Activated B cell treated with CpG ODN at 0.5 μM for 24 hours (primary cell): ENCODE measurements around the gene GPR82. TPM values are rescaled to one million over a fixed set of nuclear protein-coding genes. Genes with fewer than 3 reads are reported as not detected.

Experiments
- ATAC-seq: fragments of 200-7000 bp; cut with Tn5 transposase; one replicate; pipeline ENCODE4 v1.10.0; 2021; ENCODE audit warnings: low read depth, mild to moderate bottlenecking, moderate library complexity
- CTCF ChIA-PET: fragments of 350-600 bp; sonication (Branson Sonifier 250); formaldehyde crosslinking; loops from one replicate; lab custom pipeline; 2021; ENCODE audit warnings: antibody characterized with exemption; lab: Charles Lee
- POLR2A ChIA-PET: fragments of 350-600 bp; sonication (Branson Sonifier 250); formaldehyde crosslinking; loops from one replicate; lab custom pipeline; 2021; ENCODE audit warnings: antibody characterized with exemption; lab: Charles Lee
- DNase-seq: peaks from one replicate; pipeline ENCODE4 v3.0.0; 2022
- H3K27ac Mint-ChIP-seq: one replicate; pipeline ENCODE4 v1.8.0; 2020; ENCODE audit warnings: mixed read lengths
- H3K27me3 Mint-ChIP-seq: one replicate; pipeline ENCODE4 v1.8.0; 2021; ENCODE audit warnings: mixed read lengths
- H3K36me3 Mint-ChIP-seq: one replicate; pipeline ENCODE4 v1.8.0; 2021; ENCODE audit warnings: low read depth, mixed read lengths
- H3K4me1 Mint-ChIP-seq: one replicate; pipeline ENCODE4 v1.8.0; 2021; ENCODE audit warnings: mixed read lengths
- H3K4me3 Mint-ChIP-seq: one replicate; pipeline ENCODE4 v1.8.0; 2020; ENCODE audit warnings: mild to moderate bottlenecking, mixed read lengths
- H3K9me3 Mint-ChIP-seq: one replicate; pipeline ENCODE4 v1.8.0; 2020; ENCODE audit warnings: mixed read lengths
- CTCF ChIP-seq: fragments of 200-600 bp; IDR thresholded peaks from one replicate; pipeline ENCODE4 v1.8.0; 2022; ENCODE audit warnings: antibody characterized with exemption, mild to moderate bottlenecking
- intact Hi-C: fragments of 100-400 bp; cut with micrococcal nuclease; formaldehyde crosslinking; loops from one replicate; pipeline ENCODE4 v1.15.1; 2024
- total RNA-seq: library from RNA; stranded (reverse); gene quantifications from 2 replicates; pipeline ENCODE4 v1.2.3, GENCODE V29; 2022

Gene GPR82
- total RNA-seq, 1 donor from 2014 or later = 0.35 TPM

DNA sequence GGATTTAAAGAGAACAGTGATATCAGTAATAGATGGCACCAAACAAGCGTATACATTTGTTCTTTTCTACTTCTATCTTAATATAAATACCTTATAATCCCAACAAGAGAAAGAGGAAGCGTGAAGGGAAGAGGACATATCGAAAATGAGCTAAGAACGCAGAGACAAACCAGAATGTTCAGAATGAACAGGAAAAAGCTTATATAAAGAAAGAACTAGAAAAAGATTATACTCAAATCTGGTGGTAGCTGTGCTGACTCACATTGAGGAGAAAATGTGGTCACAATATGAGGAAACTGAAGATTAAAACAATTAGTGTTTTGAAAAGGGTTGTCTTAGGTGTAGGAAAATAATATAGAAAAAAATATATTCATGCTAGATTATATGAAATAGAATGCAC is 37.2 kb upstream of the GPR82 start:
- no peak for TF ChIP-seq CTCF
- no peaks in the 10 kb centered on the region for H3K36me3 Mint-ChIP-seq
- DNase-seq (no peak), ATAC-seq (no peak)
- H3K4me3 Mint-ChIP-seq = no peak overlapping the region
- H3K4me1 Mint-ChIP-seq = peaks cover 35% of the 10 kb centered on the region
- POLR2A ChIA-PET = no interaction called here
- no peaks in the 10 kb centered on the region for H3K27me3 Mint-ChIP-seq
- H3K27ac Mint-ChIP-seq = peak overlapping the region; percentile 59
- intact Hi-C loops = loop anchor here (5.0 kb wide), 1 partner anchor 46 kb away; no protein-coding TSS in a partner anchor
- no peaks in the 10 kb centered on the region for H3K9me3 Mint-ChIP-seq
- CTCF ChIA-PET = no interaction called here

- no peak overlapping the region for H3K27ac Mint-ChIP-seq
- no peak for TF ChIP-seq CTCF
- ATAC-seq (no peak), DNase-seq (no peak)
- H3K4me1 Mint-ChIP-seq = peaks cover 48% of the 10 kb centered on the region
- no peaks in the 10 kb centered on the region for H3K9me3 Mint-ChIP-seq
- ChIA-PET CTCF (no interaction called here), POLR2A (interaction anchor here (0.8 to 1.8 kb wide), 2 partner anchors 16 to 18 kb away, joined by 4 read pairs; no protein-coding TSS in a partner anchor)
- H3K27me3 Mint-ChIP-seq = no peaks in the 10 kb centered on the region
- intact Hi-C loops = loop anchor here (2.0 to 5.0 kb wide), 2 partner anchors 17 to 44 kb away; no protein-coding TSS in a partner anchor
- no peak overlapping the region for H3K4me3 Mint-ChIP-seq
- no peaks in the 10 kb centered on the region for H3K36me3 Mint-ChIP-seq
Observed at GRCh38 chrX:41688156-41688555, 35.8 kb upstream of the GPR82 start.

DNA sequence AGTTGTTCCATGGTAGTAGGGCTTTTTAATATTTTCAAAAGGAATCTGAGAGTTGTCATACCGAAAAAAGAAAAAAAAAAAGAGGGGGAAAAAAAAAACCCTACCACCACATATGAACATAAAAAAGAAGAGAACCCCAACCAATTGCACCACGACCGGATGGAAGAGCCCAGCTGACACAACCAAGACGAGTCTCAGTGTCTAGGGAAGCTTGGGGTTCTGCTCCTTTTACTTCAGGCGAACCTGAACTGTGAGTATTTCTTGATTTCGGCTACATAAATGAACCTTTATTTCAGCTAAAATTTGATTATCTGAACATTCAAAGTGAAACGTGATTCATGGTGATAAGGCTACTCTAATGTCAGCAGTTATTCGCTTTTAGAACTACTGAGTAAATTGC is 35.1 kb upstream of the GPR82 start, which contains the start of gene GPR34:
TSS of gene GPR34 (plus strand) at position 139 of the 400 bp plus-strand sequence. CDS start 6,661 bp downstream, outside the sequence.
- intact Hi-C loops = loop anchor here (2.0 to 5.0 kb wide), 2 partner anchors 16 to 43 kb away; no protein-coding TSS in a partner anchor
- H3K4me3 Mint-ChIP-seq = no peak within 1 kb of the TSS
- ChIA-PET CTCF (no interaction called here), POLR2A (interaction anchor here (0.7 to 1.8 kb wide), 3 partner anchors 10 to 17 kb away, joined by 3 to 4 read pairs (median 4); no protein-coding TSS in a partner anchor)
- DNase-seq (no peak), ATAC-seq (no peak)
- H3K9me3 Mint-ChIP-seq = no peaks in the 10 kb centered on the region
- TF ChIP-seq CTCF = no peak
- no peaks in the 10 kb centered on the region for H3K27me3 Mint-ChIP-seq
- H3K27ac Mint-ChIP-seq = no peak within 1 kb of the TSS
- H3K4me1 Mint-ChIP-seq = peaks cover 53% of the 10 kb centered on the region
- no peaks in the 10 kb centered on the region for H3K36me3 Mint-ChIP-seq

DNA sequence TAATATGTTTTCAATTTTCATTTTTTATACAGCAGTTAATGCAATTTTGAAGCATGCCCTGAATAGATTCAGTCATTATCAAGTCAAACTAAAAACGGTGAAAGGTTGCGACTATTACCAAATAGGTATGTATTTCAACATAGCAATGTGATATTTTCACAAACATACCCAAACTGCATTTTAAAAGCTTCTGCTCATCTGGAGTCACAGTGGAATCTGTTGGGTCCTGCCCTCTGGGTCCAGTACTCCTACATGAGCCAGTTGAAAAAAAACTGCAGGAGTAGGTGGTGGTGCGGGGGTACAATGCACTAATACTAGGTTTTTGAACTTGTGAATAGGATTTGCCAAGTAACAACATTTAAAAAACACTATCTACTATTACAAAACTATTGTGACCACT is 34.3 kb upstream of the GPR82 start:
- ChIA-PET CTCF (no interaction called here), POLR2A (no interaction called here)
- DNase-seq (no peak), ATAC-seq (no peak)
- no peaks in the 10 kb centered on the region for H3K9me3 Mint-ChIP-seq
- no peak for TF ChIP-seq CTCF
- no peaks in the 10 kb centered on the region for H3K36me3 Mint-ChIP-seq
- H3K4me1 Mint-ChIP-seq = peaks cover 54% of the 10 kb centered on the region
- intact Hi-C loops = loop anchor here (2.0 to 5.0 kb wide), 2 partner anchors 15 to 43 kb away; no protein-coding TSS in a partner anchor
- no peak overlapping the region for H3K27ac Mint-ChIP-seq
- H3K27me3 Mint-ChIP-seq = no peaks in the 10 kb centered on the region
- H3K4me3 Mint-ChIP-seq = no peak overlapping the region

- ChIA-PET CTCF (no interaction called here), POLR2A (interaction anchor here (0.6 kb wide), 2 partner anchors 10 to 68 kb away, joined by 3 to 6 read pairs; no protein-coding TSS in a partner anchor)
- Mint-ChIP-seq H3K4me3 (no peak overlapping the region), H3K9me3 (no peaks in the 10 kb centered on the region), H3K27ac (peak overlapping the region; percentile 43), H3K27me3 (no peaks in the 10 kb centered on the region), H3K4me1 (peaks cover 37% of the 10 kb centered on the region), H3K36me3 (peaks cover 6% of the 10 kb centered on the region)
- intact Hi-C loops = no loop called here
- no peak for TF ChIP-seq CTCF
- no peak for DNase-seq
- ATAC-seq = no peak
Observed at GRCh38 chrX:41692162-41692749, 31.7 kb upstream of the GPR82 start.
